ENCODE results near the gene FBXO36.

DNA sequence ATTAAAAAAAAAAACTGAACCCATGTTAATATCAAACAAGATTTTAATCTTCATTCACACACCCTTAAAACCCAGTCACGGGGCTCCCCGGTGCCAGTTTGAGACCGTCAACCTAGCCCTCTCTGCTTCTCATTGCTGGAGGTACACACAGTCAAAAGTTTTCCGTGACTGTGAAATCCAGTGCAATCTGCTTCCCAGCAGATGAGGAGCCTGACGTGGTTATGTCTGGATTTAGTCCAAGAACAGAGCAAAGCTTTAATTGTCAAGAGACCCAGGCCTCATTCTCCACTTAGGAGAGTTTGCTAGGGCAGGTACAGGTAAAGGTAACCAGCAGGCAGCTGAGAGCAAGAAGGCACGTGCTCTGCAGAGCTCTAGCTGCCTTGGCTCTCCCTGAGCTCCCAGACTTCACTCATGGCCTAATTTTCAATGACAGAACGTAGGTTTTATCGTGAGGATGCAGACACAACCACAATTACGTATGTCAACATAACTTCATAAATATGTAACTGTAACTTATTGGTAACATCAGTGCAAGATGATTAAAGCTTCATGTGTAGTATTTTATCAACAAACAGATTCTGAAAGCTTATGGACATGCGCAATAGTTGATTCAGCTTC is 90.1 kb downstream of the FBXO36 start:
- TF ChIP-seq CTCF (IDR thresholded peaks at IDR 0.05) = no peak
- TF ChIP-seq POLR2AphosphoS5 (IDR thresholded peaks at IDR 0.05) = no peak
- no peak for TF ChIP-seq POLR2A (IDR thresholded peaks at IDR 0.05)

Measured in upper lobe of left lung (tissue), 4 donors.